OCI-LY3 (cell line): ENCODE results near the gene CACNA2D3.
"Not testable (repeated sequence)": the region's sequence is repeated elsewhere in the genome, so short reads cannot be mapped to it uniquely, and the experiment has no call there.

Source experiments
- H2AFZ ChIP-seq: fragments of 200-600, 300-600 bp; shearing (Covaris generic); 2 replicates; pipeline ENCODE4 v1.6.0; 2014; ENCODE audit warnings: antibody characterized with exemption, low read depth, low read length
- H3K27ac ChIP-seq: fragments of 200-600, 300-600 bp; sonication (generic); 2 replicates; pipeline ENCODE4 v1.5.1; 2014; ENCODE audit warnings: mild to moderate bottlenecking, low read length, moderate library complexity, mixed read lengths
- H3K27me3 ChIP-seq: fragments of 200-600, 300-600 bp; sonication (generic); 2 replicates; pipeline ENCODE4 v1.6.1; 2014; ENCODE audit warnings: low read depth, low read length, mixed read lengths
- H3K36me3 ChIP-seq: fragments of 200-600, 300-600 bp; sonication (generic); replicated peaks from 2 replicates; pipeline ENCODE3; 2014; ENCODE audit warnings: low read depth, low read length, mixed read lengths
- H3K4me1 ChIP-seq: fragments of 300-600, 200-600 bp; sonication (generic); 2 replicates; pipeline ENCODE4 v1.6.1; 2014; ENCODE audit warnings: low read length, mixed read lengths
- H3K4me2 ChIP-seq: fragments of 200-600, 300-600 bp; sonication (generic); 2 replicates; pipeline ENCODE4 v1.6.1; 2014; ENCODE audit warnings: low read length, mixed read lengths
- H3K4me3 ChIP-seq: fragments of 300-600, 200-600 bp; sonication (generic); 2 replicates; pipeline ENCODE4 v1.5.1; 2014; ENCODE audit warnings: antibody characterized with exemption, mild to moderate bottlenecking, low read length, moderate library complexity
- H3K79me2 ChIP-seq: fragments of 300-600, 200-600 bp; shearing (Covaris generic); 2 replicates; pipeline ENCODE4 v1.6.1; 2014; ENCODE audit warnings: mild to moderate bottlenecking, low read length, mixed read lengths
- H3K9ac ChIP-seq: fragments of 300-600, 200-600 bp; shearing (Covaris generic); 2 replicates; pipeline ENCODE4 v1.6.0; 2014; ENCODE audit warnings: mild to moderate bottlenecking, low read length, moderate library complexity
- H3K9me3 ChIP-seq: fragments of 200-600, 300-600 bp; shearing (Covaris generic); 2 replicates; pipeline ENCODE4 v1.6.1; 2014; ENCODE audit warnings: low read length, mixed read lengths; ENCODE audit not compliant: insufficient read depth
- H4K20me1 ChIP-seq: fragments of 200-600, 300-600 bp; sonication (generic); 2 replicates; pipeline ENCODE4 v1.6.1; 2016; ENCODE audit warnings: low read length, mixed read lengths; ENCODE audit not compliant: insufficient read depth
- CTCF ChIP-seq: fragments of 200-600, 300-600 bp; sonication (generic); IDR thresholded peaks from 2 replicates; pipeline ENCODE4 v1.5.1; 2014; ENCODE audit warnings: antibody characterized with exemption, low read length, low read depth
- EZH2phosphoT487 ChIP-seq: fragments of 200-600 bp; shearing (Covaris generic); IDR thresholded peaks from 2 replicates; pipeline ENCODE4 v1.6.1; 2018; ENCODE audit warnings: antibody characterized with exemption, mixed run types, low read depth

CACNA2D3 gene

GRCh38 chr3:54628888-54629441 is 506.6 kb downstream of the CACNA2D3 start:
- H3K4me2 ChIP-seq, result no peak overlapping the region
- H3K9me3 ChIP-seq, result no peaks in the 10 kb centered on the region; the same call in 1 of the 2 replicates
- no peaks in the 10 kb centered on the region for H4K20me1 ChIP-seq
- no peak overlapping the region for H2AFZ ChIP-seq
- no peak overlapping the region for H3K9ac ChIP-seq
- no peaks in the 10 kb centered on the region for H3K4me1 ChIP-seq
- no peaks in the 10 kb centered on the region for H3K79me2 ChIP-seq
- no peaks in the 10 kb centered on the region for H3K36me3 ChIP-seq
- no peak overlapping the region for H3K27ac ChIP-seq
- TF ChIP-seq EZH2phosphoT487 (no peak), CTCF (no peak)
- no peak overlapping the region for H3K4me3 ChIP-seq
- H3K27me3 ChIP-seq, result no peaks in the 10 kb centered on the region

GRCh38 chr3:54630101-54630623 is 507.8 kb downstream of the CACNA2D3 start:
- H3K9ac ChIP-seq, result no peak overlapping the region
- no peaks in the 10 kb centered on the region for H3K36me3 ChIP-seq
- H3K4me2 ChIP-seq, result no peak overlapping the region
- H4K20me1 ChIP-seq, result no peaks in the 10 kb centered on the region
- H3K9me3 ChIP-seq, result no peaks in the 10 kb centered on the region; the same call in 1 of the 2 replicates
- H2AFZ ChIP-seq, result no peak overlapping the region
- TF ChIP-seq EZH2phosphoT487 (no peak), CTCF (no peak)
- no peaks in the 10 kb centered on the region for H3K79me2 ChIP-seq
- H3K4me3 ChIP-seq, result no peak overlapping the region
- H3K27ac ChIP-seq, result no peak overlapping the region
- no peaks in the 10 kb centered on the region for H3K27me3 ChIP-seq
- H3K4me1 ChIP-seq, result no peaks in the 10 kb centered on the region

GRCh38 chr3:54631001-54631400 is 508.6 kb downstream of the CACNA2D3 start:
- not testable (repeated sequence) for H3K36me3 ChIP-seq, H4K20me1 ChIP-seq, H3K4me1 ChIP-seq, H3K79me2 ChIP-seq, H3K4me2 ChIP-seq, H3K27ac ChIP-seq, H3K9me3 ChIP-seq, H3K27me3 ChIP-seq, H2AFZ ChIP-seq, H3K9ac ChIP-seq, H3K4me3 ChIP-seq

GRCh38 chr3:54631516-54632325 is 509.4 kb downstream of the CACNA2D3 start:
- no peak overlapping the region for H3K27ac ChIP-seq
- H3K27me3 ChIP-seq, result no peaks in the 10 kb centered on the region
- H3K36me3 ChIP-seq, result no peaks in the 10 kb centered on the region
- H3K79me2 ChIP-seq, result no peaks in the 10 kb centered on the region
- H2AFZ ChIP-seq, result no peak overlapping the region
- no peaks in the 10 kb centered on the region for H4K20me1 ChIP-seq
- no peaks in the 10 kb centered on the region for H3K4me1 ChIP-seq
- no peaks in the 10 kb centered on the region; the same call in 1 of the 2 replicates for H3K9me3 ChIP-seq
- no peak overlapping the region for H3K9ac ChIP-seq
- no peak overlapping the region for H3K4me3 ChIP-seq
- TF ChIP-seq EZH2phosphoT487 (no peak), CTCF (no peak)
- no peak overlapping the region for H3K4me2 ChIP-seq
